ENCODE results near the gene ELANE.

Gene ELANE

GRCh38 chr19:810077-810855 is 41.8 kb upstream of the ELANE start:
- no peak for TF ChIP-seq CTCF (IDR thresholded peaks at IDR 0.05)
- Histone ChIP-seq H3K9me3 (no peaks in the 10 kb centered on the region), H3K36me3 (peaks cover 80% of the 10 kb centered on the region), H3K4me3 (ENCODE audit: low read depth in 1 of 2, low read length in 1 of 2) (no peak overlapping the region), H3K4me1 (ENCODE audit: control insufficient read depth in 1 of 2, insufficient read depth in 1 of 2, low read depth in 1 of 2, low read length in 1 of 2) (no peaks in the 10 kb centered on the region), H3K27me3 (no peaks in the 10 kb centered on the region), H3K27ac (no peak overlapping the region)

- Histone ChIP-seq H3K27ac (no peak overlapping the region), H3K4me1 (ENCODE audit: control insufficient read depth in 1 of 2, insufficient read depth in 1 of 2, low read depth in 1 of 2, low read length in 1 of 2) (no peaks in the 10 kb centered on the region), H3K27me3 (no peaks in the 10 kb centered on the region), H3K36me3 (peaks cover 73% of the 10 kb centered on the region), H3K4me3 (ENCODE audit: low read depth in 1 of 2, low read length in 1 of 2) (no peak overlapping the region), H3K9me3 (no peaks in the 10 kb centered on the region)
- no peak for TF ChIP-seq CTCF (IDR thresholded peaks at IDR 0.05)
These were observed 41.1 kb upstream of the ELANE start for GRCh38 chr19:810883-811489.

- Histone ChIP-seq H3K36me3 (peaks cover 67% of the 10 kb centered on the region), H3K27me3 (no peaks in the 10 kb centered on the region), H3K9me3 (no peaks in the 10 kb centered on the region), H3K4me3 (ENCODE audit: low read depth in 1 of 2, low read length in 1 of 2) (no peak overlapping the region), H3K4me1 (ENCODE audit: control insufficient read depth in 1 of 2, insufficient read depth in 1 of 2, low read depth in 1 of 2, low read length in 1 of 2) (no peaks in the 10 kb centered on the region), H3K27ac (no peak overlapping the region)
- no peak for TF ChIP-seq CTCF (IDR thresholded peaks at IDR 0.05)
These were observed 40.5 kb upstream of the ELANE start for GRCh38 chr19:811506-812048.

GRCh38 chr19:812049-812746 is 39.9 kb upstream of the ELANE start:
- H3K27me3 ChIP-seq, result no peaks in the 10 kb centered on the region
- H3K4me1 ChIP-seq (ENCODE audit: control insufficient read depth in 1 of 2, insufficient read depth in 1 of 2, low read depth in 1 of 2, low read length in 1 of 2), result no peaks in the 10 kb centered on the region
- no peak for TF ChIP-seq CTCF (IDR thresholded peaks at IDR 0.05)
- no peak overlapping the region for H3K4me3 ChIP-seq (ENCODE audit: low read depth in 1 of 2, low read length in 1 of 2)
- no peak overlapping the region for H3K27ac ChIP-seq
- peaks cover 60% of the 10 kb centered on the region for H3K36me3 ChIP-seq
- no peaks in the 10 kb centered on the region for H3K9me3 ChIP-seq

GRCh38 chr19:812747-813218 is 39.3 kb upstream of the ELANE start:
- Histone ChIP-seq H3K27me3 (no peaks in the 10 kb centered on the region), H3K27ac (no peak overlapping the region), H3K4me3 (ENCODE audit: low read depth in 1 of 2, low read length in 1 of 2) (no peak overlapping the region), H3K9me3 (no peaks in the 10 kb centered on the region), H3K36me3 (peaks cover 55% of the 10 kb centered on the region), H3K4me1 (ENCODE audit: control insufficient read depth in 1 of 2, insufficient read depth in 1 of 2, low read depth in 1 of 2, low read length in 1 of 2) (no peaks in the 10 kb centered on the region)
- no peak for TF ChIP-seq CTCF (IDR thresholded peaks at IDR 0.05)
